Esophagus muscularis mucosa (tissue), 4 donors: ENCODE measurements around the gene SPIRE2.

Source experiments
- CTCF ChIP-seq, 3 experiments: fragments of 200-600 bp in 2 of 3; fragments of 450-650 bp in 1 of 3; sonication (generic) in 2 of 3; IDR thresholded peaks; one replicate each; pipeline ENCODE4 v1.5.1; 2017 to 2019; ENCODE audit warnings: antibody characterized with exemption in 3 of 3, mild to moderate bottlenecking in 2 of 3, moderate library complexity in 1 of 3
- EP300 ChIP-seq: sonication (generic); formaldehyde crosslinking; IDR thresholded peaks from one replicate; pipeline ENCODE4 v1.6.1; 2017; ENCODE audit warnings: antibody characterized with exemption
- POLR2A ChIP-seq: fragments of 450-650 bp; IDR thresholded peaks from one replicate; pipeline ENCODE4 v1.6.1; 2017; ENCODE audit warnings: antibody characterized with exemption, moderate library complexity, mild to moderate bottlenecking, low read depth
- POLR2AphosphoS5 ChIP-seq, 2 donors: sonication (generic); formaldehyde crosslinking; IDR thresholded peaks; one replicate each; pipeline ENCODE4 v1.6.1; 2017; ENCODE audit warnings: antibody characterized with exemption in 2 of 2

GRCh38 chr16:89853306-89853993, 25.2 kb downstream of the SPIRE2 start:
- TF ChIP-seq EP300, result no peak
- TF ChIP-seq CTCF (IDR thresholded peaks at IDR 0.05), result no peak
- TF ChIP-seq POLR2AphosphoS5 (IDR thresholded peaks at IDR 0.05), result no peak
- TF ChIP-seq POLR2A, result no peak
